ENCODE measurements around the gene CHST5. TPM values are rescaled to one million over a fixed set of nuclear protein-coding genes. Genes with fewer than 3 reads are reported as not detected.

Gene CHST5
- total and polyA plus RNA-seq, 9 of the 15 experiments (the other 6 are each of a cell fraction or from before 2014, with no cell fraction given), result 0.06 to 0.21 (median 0.14) TPM; not detected in 5

- TF ChIP-seq THRA (IDR thresholded peaks at IDR 0.05) (no peak), FOXP1 (CRISPR knock-in tag; IDR thresholded peaks at IDR 0.05) (peak; percentile 23; the same call in 1 of the 2 replicates), PURB (CRISPR knock-in tag; IDR thresholded peaks at IDR 0.05; ENCODE audit: low read depth) (no peak), ZNF263 (CRISPR knock-in tag; IDR thresholded peaks at IDR 0.05; ENCODE audit: borderline replicate concordance) (0 out of 2 replicates have a peak, but pooled peaks have one; percentile 9), ZNF311 (CRISPR knock-in tag; IDR thresholded peaks at IDR 0.05) (no peak), LCOR (CRISPR knock-in tag; IDR thresholded peaks at IDR 0.05) (peak; percentile 62; the same call in 1 of the 2 replicates), ZNF280A (IDR thresholded peaks at IDR 0.05; ENCODE audit: low read depth, partially characterized antibody) (no peak), BMI1 (IDR thresholded peaks at IDR 0.05; ENCODE audit: low read length) (peak; percentile 88; the same call in 1 of the 2 replicates), ZNF140 (CRISPR knock-in tag; IDR thresholded peaks at IDR 0.05) (no peak), ILK (tag; IDR thresholded peaks at IDR 0.05; ENCODE audit: borderline replicate concordance, low read depth) (no peak), CTBP1 (IDR thresholded peaks at IDR 0.05; ENCODE audit: borderline replicate concordance) (0 out of 2 replicates have a peak, but pooled peaks have one; percentile 64), TRIM24 (IDR thresholded peaks at IDR 0.05) (no peak), MTA2 (IDR thresholded peaks at IDR 0.05; ENCODE audit: low read depth) (no peak), HSF4 (CRISPR knock-in tag; IDR thresholded peaks at IDR 0.05; ENCODE audit: borderline replicate concordance) (no peak), ETV5 (CRISPR knock-in tag; IDR thresholded peaks at IDR 0.05; ENCODE audit: low read depth) (0 out of 2 replicates have a peak, but pooled peaks have one; percentile 61), ZNF583 (CRISPR knock-in tag; IDR thresholded peaks at IDR 0.05) (no peak), MBD1 (CRISPR knock-in tag; IDR thresholded peaks at IDR 0.05) (no peak), ARHGAP35 (IDR thresholded peaks at IDR 0.05; ENCODE audit: partially characterized antibody) (no peak), ZNF592 (IDR thresholded peaks at IDR 0.05) (no peak), ZNF699 (CRISPR knock-in tag; IDR thresholded peaks at IDR 0.05; ENCODE audit: insufficient replicate concordance) (no peak)
Measured at GRCh38 chr16:75555707-75556430, 20.0 kb upstream of the CHST5 start, which contains the start of gene TMEM231 (continued).

All from K562 (cell line).